GM18870 (cell line): ENCODE results near the gene CEL.
"Not testable (repeated sequence)": the region's sequence is repeated elsewhere in the genome, so short reads cannot be mapped to it uniquely, and the experiment has no call there.

Experiments used
- ATAC-seq: cut with Tn5 transposase; IDR thresholded peaks from one replicate; pipeline ENCODE4 v1.9.1; 2021; ENCODE audit warnings: moderate library complexity; ENCODE audit not compliant: unreplicated experiment

The CEL gene

GRCh38 chr9:133061764-133062145 is at the start of gene CEL:
CEL (plus strand) TSS chr9:133061981; CDS start chr9:133062003, 22 bp downstream.
- ATAC-seq, result not testable (repeated sequence)

GRCh38 chr9:133014696-133015095 is 47.1 kb upstream of the CEL start:
- ATAC-seq, result no peak

GRCh38 chr9:133023117-133023890 is 38.5 kb upstream of the CEL start:
- no peak for ATAC-seq

- ATAC-seq, result no peak
These were observed 35.4 kb upstream of the CEL start for GRCh38 chr9:133026426-133026825.

DNA sequence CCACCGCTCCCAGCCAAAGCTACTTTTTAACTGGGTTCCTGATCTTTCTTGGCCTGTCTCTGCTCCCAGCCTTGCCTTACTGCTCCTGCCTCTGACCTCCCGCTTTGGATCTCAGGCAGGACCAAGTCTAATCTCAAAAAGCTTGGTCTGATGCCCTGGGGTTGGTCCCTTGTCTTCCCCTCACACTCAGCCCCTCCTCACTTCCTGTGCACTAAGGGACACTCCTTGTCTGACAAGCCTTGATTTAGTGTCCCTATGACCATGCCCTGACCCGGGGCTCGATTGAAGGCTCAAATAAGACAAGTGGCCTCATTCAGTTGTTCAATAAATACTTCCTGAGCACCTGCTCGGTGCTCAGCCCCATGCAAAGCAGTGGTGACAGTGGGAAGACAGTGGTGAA is 34.6 kb upstream of the CEL start:
- no peak for ATAC-seq

DNA sequence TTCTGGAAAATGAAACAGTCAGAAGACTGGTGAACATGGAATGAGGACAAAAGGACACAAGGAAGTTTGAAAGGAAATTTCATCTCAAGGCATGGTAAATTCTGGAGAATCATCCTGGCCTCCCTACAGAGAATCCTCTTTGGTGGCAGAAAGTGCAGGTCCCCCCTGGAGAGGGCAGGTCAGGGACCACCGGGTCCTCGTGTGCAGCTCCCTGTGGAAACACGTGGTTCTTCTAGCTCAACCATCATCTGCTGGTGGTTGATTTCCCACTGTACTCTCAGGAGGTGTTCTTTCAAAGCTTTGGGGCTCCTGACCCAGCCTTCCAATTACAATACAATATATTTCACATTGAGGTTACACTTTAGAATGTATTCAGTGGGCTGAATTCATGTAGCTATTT is 33.6 kb upstream of the CEL start:
- no peak for ATAC-seq

DNA sequence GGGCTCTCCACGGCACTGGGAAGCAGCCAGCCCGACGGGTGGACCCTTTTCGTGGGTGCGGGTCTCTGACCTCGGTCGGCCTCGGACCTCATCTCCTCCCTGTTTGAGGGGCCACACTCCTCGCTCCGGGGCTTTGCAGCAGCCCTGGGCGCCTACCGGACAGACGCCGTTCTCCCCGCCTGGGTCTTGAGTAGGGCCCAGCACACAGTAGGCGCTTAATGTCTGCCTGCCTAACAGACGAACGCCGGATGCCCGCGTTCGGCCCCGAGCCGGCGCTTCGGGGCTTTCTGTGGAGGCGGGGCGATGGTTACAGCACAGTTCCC is 31.8 kb upstream of the CEL start:
- no peak for ATAC-seq

- ATAC-seq, result peak; percentile 94
These were observed 31.3 kb upstream of the CEL start, which contains the start of gene GTF3C5 for GRCh38 chr9:133030317-133031129. GTF3C5 (plus strand) TSS chr9:133030997; CDS start chr9:133031012, 15 bp downstream.

- no peak for ATAC-seq
These were observed 30.7 kb upstream of the CEL start for GRCh38 chr9:133031130-133031422.

DNA sequence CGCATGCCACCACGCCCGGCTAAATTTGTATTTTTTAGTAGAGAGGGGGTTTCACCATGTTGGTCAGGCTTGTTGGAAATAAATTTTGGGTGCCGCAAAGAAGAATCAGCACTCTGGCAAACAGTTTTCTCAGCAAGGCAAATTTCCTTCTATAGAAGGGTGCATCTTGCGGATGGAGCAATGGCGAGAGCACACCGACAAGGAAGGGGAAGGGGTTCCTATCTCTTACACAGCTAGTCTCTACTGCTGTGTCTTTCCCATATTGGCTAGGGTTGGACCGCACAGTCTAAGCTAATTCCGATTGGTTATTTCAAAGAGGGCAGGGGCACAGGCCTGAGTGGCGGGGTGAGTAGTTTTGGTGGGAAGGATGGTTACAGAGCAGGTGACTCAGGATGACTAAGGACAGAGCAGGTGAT is 30.3 kb upstream of the CEL start:
- ATAC-seq, result no peak

- no peak for ATAC-seq
These were observed 29.6 kb upstream of the CEL start for GRCh38 chr9:133032171-133032570.

GRCh38 chr9:133035669-133036068 is 26.1 kb upstream of the CEL start:
- no peak for ATAC-seq

DNA sequence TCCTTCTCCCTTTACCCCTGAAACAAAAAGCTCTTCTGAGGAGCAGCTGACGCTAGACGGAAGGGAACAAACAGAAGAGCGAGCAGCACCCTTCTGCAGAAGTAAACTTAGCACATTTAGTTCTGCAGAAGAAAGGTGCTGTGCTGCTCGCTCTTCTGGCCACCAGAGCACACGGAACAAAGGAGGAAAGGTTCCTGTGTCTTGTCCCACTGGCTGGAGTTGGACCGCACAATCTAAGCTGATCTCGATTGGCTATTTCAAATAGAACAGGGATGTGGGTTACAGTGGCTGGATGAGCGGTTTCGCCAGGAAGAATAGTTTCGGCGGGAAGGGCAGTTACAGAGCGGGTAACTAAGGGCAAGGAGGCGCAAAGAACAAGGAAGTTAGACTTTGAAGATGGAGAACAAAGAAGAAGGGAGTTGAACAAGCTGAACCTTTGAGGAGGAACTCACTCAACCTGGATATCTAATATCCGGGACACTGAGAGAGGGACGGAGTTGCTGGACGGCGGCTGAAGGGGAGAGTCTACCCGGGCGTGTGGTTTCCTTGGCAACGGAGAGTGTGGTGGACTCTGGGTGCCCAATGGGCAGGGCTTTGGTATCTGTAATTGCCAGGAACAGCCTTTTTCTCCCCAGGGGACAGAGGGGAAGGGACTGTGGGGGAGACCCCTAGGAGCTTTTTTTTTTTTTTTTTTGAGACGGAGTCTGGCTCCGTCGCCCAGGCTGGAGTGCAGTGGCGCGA is 23.8 kb upstream of the CEL start:
- no peak for ATAC-seq

GRCh38 chr9:133040892-133041479 is 20.8 kb upstream of the CEL start:
- ATAC-seq, result not testable (repeated sequence)

DNA sequence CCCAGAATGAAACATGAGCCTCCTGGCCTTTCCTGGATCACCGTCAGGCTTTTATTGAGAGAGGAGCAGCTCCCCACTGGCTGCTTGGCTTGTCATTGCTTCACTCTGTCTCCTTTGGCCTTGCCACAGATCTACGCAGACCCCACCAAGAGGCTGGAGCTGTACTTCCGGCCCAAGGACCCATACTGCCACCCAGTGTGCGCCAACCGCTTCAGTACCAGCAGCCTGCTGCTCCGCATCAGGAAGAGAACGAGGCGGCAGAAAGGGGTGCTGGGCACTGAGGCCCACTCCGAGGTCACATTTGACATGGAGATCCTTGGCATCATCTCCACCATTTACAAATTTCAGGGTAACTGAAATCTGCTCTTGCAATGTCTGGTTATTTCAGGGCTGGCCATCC is 19.8 kb upstream of the CEL start:
- ATAC-seq, result no peak

- ATAC-seq, result no peak
These were observed 19.1 kb upstream of the CEL start for GRCh38 chr9:133042676-133043075.

GRCh38 chr9:133043449-133044035 is 18.2 kb upstream of the CEL start:
- ATAC-seq, result no peak

GRCh38 chr9:133044125-133044524 is 17.7 kb upstream of the CEL start:
- no peak for ATAC-seq

DNA sequence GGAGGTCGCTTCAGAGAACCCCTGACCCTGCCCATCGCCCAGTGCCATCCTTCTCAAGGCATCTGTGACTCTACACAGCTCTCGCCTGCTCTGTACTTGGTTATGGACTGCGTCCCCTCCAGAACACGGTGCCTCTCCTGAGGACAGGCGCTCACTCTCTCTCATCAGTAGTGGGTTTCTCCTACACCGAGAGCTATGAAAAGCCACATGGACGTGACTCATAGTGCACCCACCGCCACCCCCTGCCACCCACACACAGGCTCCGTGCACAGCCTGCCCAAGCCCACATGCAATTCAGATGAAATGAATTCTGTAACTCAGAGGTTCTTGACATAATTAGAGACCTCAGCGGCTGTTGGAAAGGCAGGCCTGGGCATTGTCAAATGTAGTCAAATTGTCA is 17.1 kb upstream of the CEL start:
- no peak for ATAC-seq

DNA sequence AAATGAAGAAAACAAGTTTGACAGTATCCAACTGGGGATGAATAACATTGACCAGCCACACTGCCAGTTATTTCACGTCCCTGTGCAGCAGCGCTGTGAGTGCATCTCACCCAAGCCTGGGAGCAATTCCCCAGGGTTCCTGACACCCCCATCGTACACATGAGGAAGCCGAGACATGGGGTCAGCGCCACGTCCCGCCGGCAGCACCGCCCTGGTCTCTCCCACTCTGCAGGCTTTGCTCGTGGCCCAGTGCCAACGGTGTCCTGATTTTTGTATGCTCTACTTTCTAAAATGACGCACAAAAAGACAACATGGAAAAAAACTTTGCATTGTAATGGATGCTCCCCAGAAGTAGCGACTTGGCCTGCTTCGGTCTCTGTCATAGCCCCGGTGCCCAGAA is 16.6 kb upstream of the CEL start:
- no peak for ATAC-seq
